HEK293 (cell line): ENCODE data around the gene MCF2L.
A peak's percentile ranks its signal among the peaks of the same experiment; 100 is the strongest.

ENCODE experiments used
- CTCF ChIA-PET: fragments of 350-600 bp; formaldehyde crosslinking; extraction: SDS; loops from one replicate; lab custom pipeline; 2021; ENCODE audit warnings: antibody characterized with exemption; lab: Yijun Ruan, JAX
- POLR2A ChIA-PET: fragments of 300-600 bp; formaldehyde crosslinking; extraction: SDS; loops from one replicate; lab custom pipeline; 2020; ENCODE audit warnings: antibody characterized with exemption, inconsistent platforms; lab: Yijun Ruan, JAX
- H3K27ac ChIP-seq: fragments of 200-500 bp; sonication (Bioruptor generic); 2 replicates; pipeline ENCODE4 v1.5.1; 2014; ENCODE audit warnings: low read depth, low read length, control low read depth, inconsistent platforms; ENCODE audit errors: extremely low read depth
- H3K36me3 ChIP-seq, 2 experiments: fragments of 200-500 bp in 1 of 2; sonication (Bioruptor generic) in 1 of 2; 1 replicate in 1 of 2; 2 replicates in 1 of 2; pipeline ENCODE4 v1.5.1; 2014 to 2017; ENCODE audit warnings: inconsistent platforms in 2 of 2, low read length in 2 of 2; ENCODE audit not compliant: control insufficient read depth in 2 of 2, insufficient read depth in 1 of 2
- H3K4me1 ChIP-seq: fragments of 200-500 bp; sonication (Bioruptor generic); 2 replicates; pipeline ENCODE4 v1.5.1; 2014; ENCODE audit warnings: mild to moderate bottlenecking, low read length, inconsistent platforms; ENCODE audit not compliant: control insufficient read depth, insufficient read depth
- H3K4me3 ChIP-seq: 2 replicates; pipeline ENCODE4 v1.5.1; 2011; ENCODE audit warnings: low read depth, mild to moderate bottlenecking, control low read depth, low read length, moderate library complexity
- H3K9me3 ChIP-seq: fragments of 200-500 bp; sonication (Bioruptor generic); 2 replicates; pipeline ENCODE4 v1.5.1; 2014; ENCODE audit warnings: low read depth, low read length, inconsistent platforms; ENCODE audit not compliant: control insufficient read depth, insufficient read depth
- EGR2 ChIP-seq: fragments of 450-650 bp; formaldehyde crosslinking; IDR thresholded peaks from 2 replicates; pipeline ENCODE4 v1.5.1; 2016; ENCODE audit warnings: low read depth, missing biosample characterization, missing genetic modification characterization
- REPIN1 ChIP-seq: fragments of 450-650 bp; formaldehyde crosslinking; IDR thresholded peaks from 2 replicates; pipeline ENCODE4 v1.5.1; 2017; ENCODE audit warnings: missing biosample characterization, missing genetic modification characterization, low read depth
- SETDB1 ChIP-seq: IDR thresholded peaks from one replicate; pipeline ENCODE4 v1.6.1; 2017; ENCODE audit warnings: mild to moderate bottlenecking, low read length, moderate library complexity, mixed read lengths; ENCODE audit not compliant: insufficient read length
- SP7 ChIP-seq: fragments of 450-650 bp; formaldehyde crosslinking; IDR thresholded peaks from 2 replicates; pipeline ENCODE4 v1.5.1; 2016; ENCODE audit warnings: missing biosample characterization, missing genetic modification characterization
- ZBTB1 ChIP-seq: fragments of 450-650 bp; formaldehyde crosslinking; IDR thresholded peaks from 2 replicates; pipeline ENCODE4 v1.5.1; 2016; ENCODE audit warnings: missing biosample characterization, missing genetic modification characterization
- ZBTB21 ChIP-seq: fragments of 450-650 bp; formaldehyde crosslinking; IDR thresholded peaks from 2 replicates; pipeline ENCODE4 v1.5.1; 2017; ENCODE audit warnings: missing biosample characterization, missing genetic modification characterization
- ZBTB48 ChIP-seq: fragments of 450-650 bp; formaldehyde crosslinking; IDR thresholded peaks from 2 replicates; pipeline ENCODE4 v1.5.1; 2016; ENCODE audit warnings: missing biosample characterization, missing genetic modification characterization
- ZEB2 ChIP-seq: fragments of 450-650 bp; formaldehyde crosslinking; IDR thresholded peaks from 2 replicates; pipeline ENCODE4 v1.5.1; 2016; ENCODE audit warnings: missing biosample characterization, missing genetic modification characterization
- ZNF157 ChIP-seq: fragments of 450-650 bp; formaldehyde crosslinking; IDR thresholded peaks from 2 replicates; pipeline ENCODE4 v1.5.1; 2016; ENCODE audit warnings: missing biosample characterization, missing genetic modification characterization
- ZNF248 ChIP-seq: fragments of 450-650 bp; formaldehyde crosslinking; IDR thresholded peaks from 2 replicates; pipeline ENCODE4 v1.5.1; 2017; ENCODE audit warnings: missing biosample characterization, missing genetic modification characterization
- ZNF266 ChIP-seq: fragments of 450-650 bp; formaldehyde crosslinking; IDR thresholded peaks from 2 replicates; pipeline ENCODE4 v1.5.1; 2016; ENCODE audit warnings: missing biosample characterization, missing genetic modification characterization, low read depth
- ZNF366 ChIP-seq: fragments of 450-650 bp; formaldehyde crosslinking; conservative IDR thresholded peaks from 2 replicates; pipeline ENCODE4 v1.5.1; 2016; ENCODE audit warnings: missing biosample characterization, missing genetic modification characterization
- ZNF394 ChIP-seq: fragments of 450-650 bp; formaldehyde crosslinking; IDR thresholded peaks from 2 replicates; pipeline ENCODE4 v1.5.1; 2016; ENCODE audit warnings: missing biosample characterization, missing genetic modification characterization, mild to moderate bottlenecking, moderate library complexity, borderline replicate concordance
- ZNF48 ChIP-seq: fragments of 450-650 bp; formaldehyde crosslinking; IDR thresholded peaks from 2 replicates; pipeline ENCODE4 v1.5.1; 2016; ENCODE audit warnings: missing biosample characterization, missing genetic modification characterization
- ZNF548 ChIP-seq: fragments of 450-650 bp; formaldehyde crosslinking; IDR thresholded peaks from 2 replicates; pipeline ENCODE4 v1.5.1; 2016; ENCODE audit warnings: missing biosample characterization, missing genetic modification characterization
- ZNF560 ChIP-seq: fragments of 450-650 bp; formaldehyde crosslinking; IDR thresholded peaks from 2 replicates; pipeline ENCODE4 v1.5.1; 2017; ENCODE audit warnings: missing biosample characterization, missing genetic modification characterization, borderline replicate concordance
- ZNF571 ChIP-seq: fragments of 450-650 bp; formaldehyde crosslinking; IDR thresholded peaks from 2 replicates; pipeline ENCODE4 v1.5.0; 2017; ENCODE audit warnings: missing biosample characterization, missing genetic modification characterization
- ZNF585B ChIP-seq: fragments of 450-650 bp; formaldehyde crosslinking; IDR thresholded peaks from 2 replicates; pipeline ENCODE4 v1.5.1; 2016; ENCODE audit warnings: missing biosample characterization, missing genetic modification characterization
- ZNF600 ChIP-seq: fragments of 450-650 bp; formaldehyde crosslinking; IDR thresholded peaks from 2 replicates; pipeline ENCODE4 v1.5.1; 2016; ENCODE audit warnings: missing biosample characterization, missing genetic modification characterization
- ZNF623 ChIP-seq: fragments of 450-650 bp; formaldehyde crosslinking; IDR thresholded peaks from 2 replicates; pipeline ENCODE4 v1.5.1; 2016; ENCODE audit warnings: missing biosample characterization, missing genetic modification characterization
- ZNF664 ChIP-seq: fragments of 450-650 bp; formaldehyde crosslinking; IDR thresholded peaks from 2 replicates; pipeline ENCODE4 v1.5.1; 2016; ENCODE audit warnings: missing biosample characterization, missing genetic modification characterization
- ZNF670 ChIP-seq: fragments of 450-650 bp; formaldehyde crosslinking; IDR thresholded peaks from 2 replicates; pipeline ENCODE4 v1.5.1; 2016; ENCODE audit warnings: missing biosample characterization, missing genetic modification characterization, low read depth
- ZNF777 ChIP-seq: fragments of 450-650 bp; formaldehyde crosslinking; IDR thresholded peaks from 2 replicates; pipeline ENCODE4 v1.5.1; 2017; ENCODE audit warnings: missing biosample characterization, missing genetic modification characterization, borderline replicate concordance
- ZXDB ChIP-seq: fragments of 450-650 bp; formaldehyde crosslinking; IDR thresholded peaks from 2 replicates; pipeline ENCODE4 v1.5.1; 2016; ENCODE audit warnings: missing biosample characterization, missing genetic modification characterization
- TF ChIP-seq, protein P1 (sequence below): fragments of 450-650 bp; IDR thresholded peaks from 2 replicates; pipeline ENCODE4 v1.5.1; 2018; ENCODE audit warnings: missing biosample characterization, missing genetic modification characterization
- TF ChIP-seq, protein P2 (sequence below): fragments of 450-650 bp; formaldehyde crosslinking; IDR thresholded peaks from 2 replicates; pipeline ENCODE4 v1.5.1; 2017; ENCODE audit warnings: missing biosample characterization, missing genetic modification characterization

Gene MCF2L

GRCh38 chr13:113016526-113017295 is 47.7 kb downstream of the MCF2L start:
- Histone ChIP-seq H3K4me1 (no peaks in the 10 kb centered on the region), H3K4me3 (no peak overlapping the region), H3K36me3 (no peaks in the 10 kb centered on the region), H3K9me3 (no peaks in the 10 kb centered on the region), H3K27ac (no peak overlapping the region)
- POLR2A ChIA-PET = no interaction called here
- CTCF ChIA-PET = interaction anchor here (1.3 kb wide), 1 partner anchor 13 kb away, joined by 3 read pairs; no protein-coding TSS in a partner anchor
- TF ChIP-seq ZNF157 (tag by site-specific recombination) (no peak), ZNF394 (tag by site-specific recombination) (no peak), ZNF623 (peak; percentile 75), ZNF560 (tag by site-specific recombination) (no peak), ZNF248 (tag by site-specific recombination) (no peak), ZNF600 (tag by site-specific recombination) (no peak)

- no peak for TF ChIP-seq ZNF48 (tag by site-specific recombination)
- no peak for TF ChIP-seq ZNF366 (tag by site-specific recombination)
- no peak for TF ChIP-seq ZNF266 (tag by site-specific recombination)
- TF ChIP-seq, protein P1, sequence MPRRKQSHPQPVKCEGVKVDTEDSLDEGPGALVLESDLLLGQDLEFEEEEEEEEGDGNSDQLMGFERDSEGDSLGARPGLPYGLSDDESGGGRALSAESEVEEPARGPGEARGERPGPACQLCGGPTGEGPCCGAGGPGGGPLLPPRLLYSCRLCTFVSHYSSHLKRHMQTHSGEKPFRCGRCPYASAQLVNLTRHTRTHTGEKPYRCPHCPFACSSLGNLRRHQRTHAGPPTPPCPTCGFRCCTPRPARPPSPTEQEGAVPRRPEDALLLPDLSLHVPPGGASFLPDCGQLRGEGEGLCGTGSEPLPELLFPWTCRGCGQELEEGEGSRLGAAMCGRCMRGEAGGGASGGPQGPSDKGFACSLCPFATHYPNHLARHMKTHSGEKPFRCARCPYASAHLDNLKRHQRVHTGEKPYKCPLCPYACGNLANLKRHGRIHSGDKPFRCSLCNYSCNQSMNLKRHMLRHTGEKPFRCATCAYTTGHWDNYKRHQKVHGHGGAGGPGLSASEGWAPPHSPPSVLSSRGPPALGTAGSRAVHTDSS = no peak
- TF ChIP-seq ZNF548 (tag by site-specific recombination) = no peak
- TF ChIP-seq ZBTB48 (tag by site-specific recombination) = no peak
- TF ChIP-seq, protein P2, sequence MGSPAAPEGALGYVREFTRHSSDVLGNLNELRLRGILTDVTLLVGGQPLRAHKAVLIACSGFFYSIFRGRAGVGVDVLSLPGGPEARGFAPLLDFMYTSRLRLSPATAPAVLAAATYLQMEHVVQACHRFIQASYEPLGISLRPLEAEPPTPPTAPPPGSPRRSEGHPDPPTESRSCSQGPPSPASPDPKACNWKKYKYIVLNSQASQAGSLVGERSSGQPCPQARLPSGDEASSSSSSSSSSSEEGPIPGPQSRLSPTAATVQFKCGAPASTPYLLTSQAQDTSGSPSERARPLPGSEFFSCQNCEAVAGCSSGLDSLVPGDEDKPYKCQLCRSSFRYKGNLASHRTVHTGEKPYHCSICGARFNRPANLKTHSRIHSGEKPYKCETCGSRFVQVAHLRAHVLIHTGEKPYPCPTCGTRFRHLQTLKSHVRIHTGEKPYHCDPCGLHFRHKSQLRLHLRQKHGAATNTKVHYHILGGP (tag by site-specific recombination) = no peak
- TF ChIP-seq ZEB2 (tag by site-specific recombination) = no peak
- TF ChIP-seq ZNF664 = no peak
- no peak for TF ChIP-seq SETDB1
- no peak for TF ChIP-seq EGR2 (tag by site-specific recombination)
- no peak for TF ChIP-seq ZBTB1 (tag by site-specific recombination)
- TF ChIP-seq ZNF571 (tag by site-specific recombination) = no peak
- TF ChIP-seq REPIN1 (tag by site-specific recombination) = no peak
- no peak for TF ChIP-seq ZBTB21 (tag by site-specific recombination)
- no peak for TF ChIP-seq ZXDB (tag by site-specific recombination)
- TF ChIP-seq SP7 = no peak
- no peak for TF ChIP-seq ZNF670 (tag by site-specific recombination)
- TF ChIP-seq ZNF777 (tag by site-specific recombination) = no peak
- no peak for TF ChIP-seq ZNF585B (tag by site-specific recombination)
- TF ChIP-seq, all 188 proteins: peak for 0
- ChIA-PET POLR2A (no interaction called here), CTCF (interaction anchor here (1.3 kb wide), 1 partner anchor 12 kb away, joined by 3 read pairs; no protein-coding TSS in a partner anchor)
- H3K36me3 ChIP-seq = no peaks in the 10 kb centered on the region
- H3K27ac ChIP-seq = no peak overlapping the region
- H3K4me1 ChIP-seq = no peaks in the 10 kb centered on the region
- H3K9me3 ChIP-seq = no peaks in the 10 kb centered on the region
- no peak overlapping the region for H3K4me3 ChIP-seq
Observed at GRCh38 chr13:113017506-113018215, 48.6 kb downstream of the MCF2L start.
